ENCODE data around the gene SPRED2. TPM values are rescaled to one million over a fixed set of nuclear protein-coding genes. Genes with fewer than 3 reads are reported as not detected.

SPRED2 gene
- total and polyA plus RNA-seq, 2 experiments from 2014 or later = 19.7 to 20.3 TPM

- TF ChIP-seq EZH2phosphoT487 (IDR thresholded peaks at IDR 0.05; ENCODE audit: insufficient read depth, low read depth) = no peak
- TF ChIP-seq EZH2 (IDR thresholded peaks at IDR 0.05; ENCODE audit: insufficient read depth, poor library complexity, severe bottlenecking) = no peak
- H3K9me2 ChIP-seq (ENCODE audit: insufficient read depth) = no peaks in the 10 kb centered on the region
- DNase-seq = no peak
- no peak overlapping the region for H3K9ac ChIP-seq
- no peaks in the 10 kb centered on the region for H3K79me2 ChIP-seq (ENCODE audit: insufficient read depth)
- no peak overlapping the region for H3K27ac ChIP-seq
- no peaks in the 10 kb centered on the region for H3K27me3 ChIP-seq (replicated peaks; ENCODE audit: insufficient read depth)
- H3F3A ChIP-seq (ENCODE audit: insufficient read depth) = peaks cover 29% of the 10 kb centered on the region
- no peaks in the 10 kb centered on the region for H4K20me1 ChIP-seq (ENCODE audit: insufficient read depth)
- WGBS, 2 experiments (ENCODE audit: low coverage in 1 of 2, low lambda C conversion rate in 2 of 2, missing lambda C conversion rate in 2 of 2) = 55 to 76% methylated on average over 2 of the region's 2 CpGs
- H3K4me2 ChIP-seq (ENCODE audit: unreplicated experiment) = no peak overlapping the region
- no peak overlapping the region for H3K4me3 ChIP-seq
- in situ Hi-C loops (cut with MboI) = no loop called here
- H3K9me3 ChIP-seq (ENCODE audit: low read depth) = no peaks in the 10 kb centered on the region
- H3K4me1 ChIP-seq (ENCODE audit: insufficient read depth) = peaks cover 14% of the 10 kb centered on the region
- H3K36me3 ChIP-seq (ENCODE audit: low read depth) = peaks cover 4% of the 10 kb centered on the region; the same call in 1 of the 2 replicates
- no peak overlapping the region for H2AFZ ChIP-seq
Observed at GRCh38 chr2:65305934-65306333, 126.5 kb downstream of the SPRED2 start.

GRCh38 chr2:65300761-65301711, 131.4 kb downstream of the SPRED2 start:
- H3K27ac ChIP-seq = peak overlapping the region; percentile 86
- H3K9me2 ChIP-seq (ENCODE audit: insufficient read depth) = no peaks in the 10 kb centered on the region
- H3F3A ChIP-seq (ENCODE audit: insufficient read depth) = peaks cover 47% of the 10 kb centered on the region
- no peaks in the 10 kb centered on the region for H3K27me3 ChIP-seq (replicated peaks; ENCODE audit: insufficient read depth)
- in situ Hi-C loops (cut with MboI) = no loop called here
- H2AFZ ChIP-seq = peak overlapping the region; percentile 9; the same call in 1 of the 2 replicates
- WGBS, 2 experiments (ENCODE audit: low coverage in 1 of 2, low lambda C conversion rate in 2 of 2, missing lambda C conversion rate in 2 of 2) = 1% methylated on average over 20 of the region's 20 CpGs
- H3K4me3 ChIP-seq = peak overlapping the region; percentile 56
- no peak for TF ChIP-seq EZH2 (IDR thresholded peaks at IDR 0.05; ENCODE audit: insufficient read depth, poor library complexity, severe bottlenecking)
- no peak for TF ChIP-seq EZH2phosphoT487 (IDR thresholded peaks at IDR 0.05; ENCODE audit: insufficient read depth, low read depth)
- DNase-seq = peak; percentile 93
- H3K79me2 ChIP-seq (ENCODE audit: insufficient read depth) = no peaks in the 10 kb centered on the region
- H3K4me1 ChIP-seq (ENCODE audit: insufficient read depth) = peaks cover 32% of the 10 kb centered on the region
- no peaks in the 10 kb centered on the region for H3K36me3 ChIP-seq (ENCODE audit: low read depth)
- peak overlapping the region; percentile 71 for H3K9ac ChIP-seq
- peak overlapping the region; percentile 70 for H3K4me2 ChIP-seq (ENCODE audit: unreplicated experiment)
- H3K9me3 ChIP-seq (ENCODE audit: low read depth) = no peaks in the 10 kb centered on the region
- H4K20me1 ChIP-seq (ENCODE audit: insufficient read depth) = no peaks in the 10 kb centered on the region

- Histone ChIP-seq H2AFZ (no peak overlapping the region), H3K27ac (peak overlapping the region; percentile 86), H4K20me1 (ENCODE audit: insufficient read depth) (no peaks in the 10 kb centered on the region), H3K79me2 (ENCODE audit: insufficient read depth) (no peaks in the 10 kb centered on the region), H3K4me1 (ENCODE audit: insufficient read depth) (peaks cover 32% of the 10 kb centered on the region), H3K9me3 (ENCODE audit: low read depth) (no peaks in the 10 kb centered on the region), H3K36me3 (ENCODE audit: low read depth) (no peaks in the 10 kb centered on the region), H3K4me2 (ENCODE audit: unreplicated experiment) (peak overlapping the region; percentile 70), H3K4me3 (peak overlapping the region; percentile 56), H3K9me2 (ENCODE audit: insufficient read depth) (no peaks in the 10 kb centered on the region), H3K9ac (peak overlapping the region; percentile 71), H3F3A (ENCODE audit: insufficient read depth) (peaks cover 47% of the 10 kb centered on the region), H3K27me3 (replicated peaks; ENCODE audit: insufficient read depth) (no peaks in the 10 kb centered on the region)
- 1 to 2% methylated on average over 16 of the region's 16 CpGs for WGBS, 2 experiments (ENCODE audit: low coverage in 1 of 2, low lambda C conversion rate in 2 of 2, missing lambda C conversion rate in 2 of 2)
- DNase-seq = peak; percentile 92
- TF ChIP-seq EZH2phosphoT487 (IDR thresholded peaks at IDR 0.05; ENCODE audit: insufficient read depth, low read depth) = no peak
- no peak for TF ChIP-seq EZH2 (IDR thresholded peaks at IDR 0.05; ENCODE audit: insufficient read depth, poor library complexity, severe bottlenecking)
- in situ Hi-C loops (cut with MboI) = no loop called here
Observed at GRCh38 chr2:65300134-65300760, 132.2 kb downstream of the SPRED2 start.

GRCh38 chr2:65299246-65299645, 133.2 kb downstream of the SPRED2 start:
- TF ChIP-seq EZH2 (IDR thresholded peaks at IDR 0.05; ENCODE audit: insufficient read depth, poor library complexity, severe bottlenecking) (no peak), EZH2phosphoT487 (IDR thresholded peaks at IDR 0.05; ENCODE audit: insufficient read depth, low read depth) (no peak)
- no peak overlapping the region for H2AFZ ChIP-seq
- no peaks in the 10 kb centered on the region for H3K36me3 ChIP-seq (ENCODE audit: low read depth)
- H3K79me2 ChIP-seq (ENCODE audit: insufficient read depth) = no peaks in the 10 kb centered on the region
- H3K27ac ChIP-seq = peak overlapping the region; percentile 86
- no peaks in the 10 kb centered on the region for H3K9me3 ChIP-seq (ENCODE audit: low read depth)
- peak; percentile 67 for DNase-seq
- 44 to 49% methylated on average over 7 of the region's 7 CpGs for WGBS, 2 experiments (ENCODE audit: low coverage in 1 of 2, low lambda C conversion rate in 2 of 2, missing lambda C conversion rate in 2 of 2)
- peak overlapping the region; percentile 70 for H3K4me2 ChIP-seq (ENCODE audit: unreplicated experiment)
- H3K4me3 ChIP-seq = no peak overlapping the region
- no peaks in the 10 kb centered on the region for H3K9me2 ChIP-seq (ENCODE audit: insufficient read depth)
- H3K4me1 ChIP-seq (ENCODE audit: insufficient read depth) = peaks cover 32% of the 10 kb centered on the region
- peaks cover 47% of the 10 kb centered on the region for H3F3A ChIP-seq (ENCODE audit: insufficient read depth)
- peak overlapping the region; percentile 71 for H3K9ac ChIP-seq
- H4K20me1 ChIP-seq (ENCODE audit: insufficient read depth) = no peaks in the 10 kb centered on the region
- in situ Hi-C loops (cut with MboI) = no loop called here
- H3K27me3 ChIP-seq (replicated peaks; ENCODE audit: insufficient read depth) = no peaks in the 10 kb centered on the region
